ENCODE data around the gene SLC6A6.

SLC6A6 gene

DNA sequence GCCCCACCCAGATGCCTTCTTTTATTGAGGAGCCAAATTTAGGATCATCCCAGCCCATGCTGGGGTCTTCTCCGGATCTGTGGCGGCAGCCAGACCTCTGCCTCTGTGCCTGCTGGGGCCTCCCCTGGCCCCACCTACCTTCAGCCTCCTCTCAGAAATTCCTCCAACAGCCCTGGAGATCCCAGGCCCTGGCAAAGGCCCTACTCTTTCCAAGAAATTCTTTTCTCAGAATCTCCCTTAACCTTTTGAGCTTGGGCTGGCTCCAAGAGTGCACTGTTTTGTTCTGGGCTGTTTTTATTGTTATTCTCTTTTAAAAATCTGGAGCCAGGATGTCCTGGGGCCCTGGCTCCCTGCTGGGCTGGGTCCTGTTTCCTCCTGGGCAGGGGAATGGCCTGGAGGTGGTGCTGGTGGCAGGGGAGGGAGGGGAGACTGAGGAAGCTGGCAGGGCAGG lies 79.9 kb downstream of the SLC6A6 start:
- H3K9ac ChIP-seq (ENCODE audit: low read depth, low read length), result no peak overlapping the region
- H3K9me3 ChIP-seq (ENCODE audit: control insufficient read depth, insufficient read depth, low read length), result no peaks in the 10 kb centered on the region
- peaks cover 28% of the 10 kb centered on the region for H3K36me3 ChIP-seq (ENCODE audit: insufficient read depth, low read length)
- peaks cover 11% of the 10 kb centered on the region; the same call in 1 of the 2 replicates for H3K4me1 ChIP-seq (ENCODE audit: insufficient read depth, low read length)

DNA sequence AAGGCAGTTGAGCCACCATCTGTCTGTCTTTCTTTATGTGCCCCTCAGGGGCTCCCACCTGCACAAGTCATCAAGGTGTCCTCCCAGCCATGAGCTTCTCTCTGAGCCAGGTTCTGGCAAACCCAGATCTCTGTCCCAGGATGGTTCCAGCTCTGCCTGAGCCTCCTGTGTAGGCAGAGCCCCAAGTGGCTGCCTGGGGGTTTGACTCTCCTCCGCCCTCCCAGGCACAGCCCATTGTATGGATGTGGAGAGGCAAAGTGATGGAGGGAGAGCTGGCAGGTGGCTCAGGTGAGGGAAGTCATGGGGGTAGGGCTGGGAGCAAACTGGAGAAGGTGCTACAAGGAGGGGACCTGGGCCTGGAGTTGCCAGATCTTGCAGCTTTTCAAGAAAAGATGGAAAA lies 80.9 kb downstream of the SLC6A6 start:
- Histone ChIP-seq H3K4me1 (ENCODE audit: insufficient read depth, low read length) (peaks cover 11% of the 10 kb centered on the region; the same call in 1 of the 2 replicates), H3K36me3 (ENCODE audit: insufficient read depth, low read length) (peaks cover 29% of the 10 kb centered on the region), H3K9me3 (ENCODE audit: control insufficient read depth, insufficient read depth, low read length) (no peaks in the 10 kb centered on the region), H3K9ac (ENCODE audit: low read depth, low read length) (no peak overlapping the region)

DNA sequence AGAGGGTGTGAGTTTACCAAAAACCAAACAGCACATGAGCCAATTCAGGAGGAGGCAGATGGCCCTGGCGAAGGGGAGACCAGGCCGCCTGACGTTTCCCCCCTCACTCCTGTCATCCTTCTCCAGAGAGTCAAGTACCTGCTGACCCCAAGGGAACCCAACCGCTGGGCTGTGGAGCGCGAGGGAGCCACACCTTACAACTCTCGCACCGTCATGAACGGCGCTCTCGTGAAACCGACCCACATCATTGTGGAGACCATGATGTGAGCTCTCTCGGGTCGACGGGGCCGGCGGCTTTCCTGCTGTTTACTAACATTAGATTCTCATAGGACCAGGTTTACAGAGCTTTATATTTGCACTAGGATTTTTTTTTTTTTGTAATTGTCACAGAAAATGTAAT lies 82.3 kb downstream of the SLC6A6 start:
- Histone ChIP-seq H3K9ac (ENCODE audit: low read depth, low read length) (no peak overlapping the region), H3K9me3 (ENCODE audit: control insufficient read depth, insufficient read depth, low read length) (no peaks in the 10 kb centered on the region), H3K36me3 (ENCODE audit: insufficient read depth, low read length) (peaks cover 21% of the 10 kb centered on the region), H3K4me1 (ENCODE audit: insufficient read depth, low read length) (peaks cover 11% of the 10 kb centered on the region; the same call in 1 of the 2 replicates)

DNA sequence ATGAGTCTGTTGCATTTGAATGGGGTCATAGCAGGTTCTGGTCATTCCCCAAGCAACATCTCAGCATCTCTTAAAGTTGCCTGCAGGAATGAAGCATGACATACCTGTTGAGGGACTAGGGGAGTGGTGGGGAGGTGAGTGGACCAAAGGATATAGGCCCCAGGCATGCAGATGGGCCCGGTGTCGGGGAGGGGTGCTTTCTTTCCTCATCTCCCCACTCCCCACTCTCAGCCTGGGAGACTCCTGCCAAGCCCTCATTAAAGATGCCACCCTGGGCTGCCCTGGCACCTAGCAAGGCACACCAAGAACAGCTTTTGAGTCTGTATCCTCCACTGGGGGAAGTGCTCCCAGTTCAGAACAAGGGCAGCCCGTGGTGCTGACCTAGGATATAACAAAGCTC lies 83.6 kb downstream of the SLC6A6 start:
- no peaks in the 10 kb centered on the region for H3K9me3 ChIP-seq (ENCODE audit: control insufficient read depth, insufficient read depth, low read length)
- peaks cover 11% of the 10 kb centered on the region; the same call in 1 of the 2 replicates for H3K4me1 ChIP-seq (ENCODE audit: insufficient read depth, low read length)
- H3K36me3 ChIP-seq (ENCODE audit: insufficient read depth, low read length), result peaks cover 20% of the 10 kb centered on the region
- no peak overlapping the region for H3K9ac ChIP-seq (ENCODE audit: low read depth, low read length)

DNA sequence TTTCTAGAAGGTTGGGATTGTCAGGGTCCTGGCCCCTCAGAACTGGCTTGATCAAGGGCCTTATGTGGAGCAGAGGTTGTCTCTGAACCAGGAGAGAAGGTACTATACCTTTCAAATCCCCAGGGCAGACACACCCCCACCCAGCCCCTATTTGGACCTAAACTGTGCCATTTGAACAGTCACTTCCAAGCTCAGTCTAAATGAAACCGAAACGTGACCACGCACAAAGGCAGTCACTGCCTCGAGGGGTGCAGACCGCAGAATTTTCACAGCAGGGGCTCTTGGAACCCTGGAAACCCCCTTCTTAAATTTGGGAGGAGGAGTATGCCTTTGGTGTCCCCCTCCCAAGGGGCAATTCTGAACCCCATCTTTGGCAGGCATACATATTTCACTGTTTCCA lies 84.1 kb downstream of the SLC6A6 start:
- peaks cover 17% of the 10 kb centered on the region for H3K36me3 ChIP-seq (ENCODE audit: insufficient read depth, low read length)
- H3K9me3 ChIP-seq (ENCODE audit: control insufficient read depth, insufficient read depth, low read length), result no peaks in the 10 kb centered on the region
- H3K9ac ChIP-seq (ENCODE audit: low read depth, low read length), result no peak overlapping the region
- H3K4me1 ChIP-seq (ENCODE audit: insufficient read depth, low read length), result peaks cover 7% of the 10 kb centered on the region; the same call in 1 of the 2 replicates

DNA sequence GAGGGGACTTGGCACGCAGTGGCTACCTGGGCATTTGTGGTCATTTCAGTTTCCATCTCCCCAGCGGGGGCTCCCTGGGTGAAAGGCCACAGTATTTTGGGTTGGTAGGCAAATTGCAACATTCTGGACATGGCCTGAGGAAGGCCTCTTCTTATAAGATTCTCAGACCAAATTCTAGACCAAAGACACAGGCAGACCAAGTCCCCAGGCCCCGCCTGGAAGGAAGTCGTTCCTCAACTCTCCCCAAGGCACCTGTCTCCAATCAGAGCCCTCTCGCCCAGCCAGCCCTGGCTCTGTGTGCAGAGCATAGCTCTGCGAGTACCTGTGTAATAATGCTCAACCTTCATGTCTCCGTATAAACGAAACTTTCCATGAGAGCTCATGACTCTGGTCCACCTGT lies 84.7 kb downstream of the SLC6A6 start:
- no peak overlapping the region for H3K9ac ChIP-seq (ENCODE audit: low read depth, low read length)
- H3K9me3 ChIP-seq (ENCODE audit: control insufficient read depth, insufficient read depth, low read length), result no peaks in the 10 kb centered on the region
- H3K4me1 ChIP-seq (ENCODE audit: insufficient read depth, low read length), result peaks cover 2% of the 10 kb centered on the region; the same call in 1 of the 2 replicates
- H3K36me3 ChIP-seq (ENCODE audit: insufficient read depth, low read length), result peaks cover 11% of the 10 kb centered on the region; the same call in 1 of the 2 replicates

DNA sequence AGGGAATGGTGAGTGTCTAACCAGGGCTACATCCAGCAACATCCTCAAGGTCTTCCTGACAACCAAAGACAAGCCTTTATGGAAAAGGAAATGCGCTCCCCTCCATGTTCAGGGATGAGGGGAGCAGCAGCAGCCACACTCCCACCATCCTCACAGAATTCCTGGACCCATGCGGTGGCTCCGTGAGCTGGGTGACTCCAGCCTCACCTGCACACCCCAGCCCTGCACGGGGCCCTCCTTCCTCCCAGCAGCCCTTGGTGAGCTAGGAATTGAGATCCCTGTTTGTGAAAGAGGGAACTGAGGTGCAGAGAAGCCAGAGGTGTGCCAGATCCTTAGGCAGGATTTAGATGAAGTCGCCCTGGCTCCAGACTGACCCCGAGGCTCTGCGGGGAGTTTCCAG lies 85.4 kb downstream of the SLC6A6 start:
- peaks cover 10% of the 10 kb centered on the region; the same call in 1 of the 2 replicates for H3K36me3 ChIP-seq (ENCODE audit: insufficient read depth, low read length)
- no peaks in the 10 kb centered on the region for H3K9me3 ChIP-seq (ENCODE audit: control insufficient read depth, insufficient read depth, low read length)
- no peaks in the 10 kb centered on the region for H3K4me1 ChIP-seq (ENCODE audit: insufficient read depth, low read length)
- H3K9ac ChIP-seq (ENCODE audit: low read depth, low read length), result no peak overlapping the region

DNA sequence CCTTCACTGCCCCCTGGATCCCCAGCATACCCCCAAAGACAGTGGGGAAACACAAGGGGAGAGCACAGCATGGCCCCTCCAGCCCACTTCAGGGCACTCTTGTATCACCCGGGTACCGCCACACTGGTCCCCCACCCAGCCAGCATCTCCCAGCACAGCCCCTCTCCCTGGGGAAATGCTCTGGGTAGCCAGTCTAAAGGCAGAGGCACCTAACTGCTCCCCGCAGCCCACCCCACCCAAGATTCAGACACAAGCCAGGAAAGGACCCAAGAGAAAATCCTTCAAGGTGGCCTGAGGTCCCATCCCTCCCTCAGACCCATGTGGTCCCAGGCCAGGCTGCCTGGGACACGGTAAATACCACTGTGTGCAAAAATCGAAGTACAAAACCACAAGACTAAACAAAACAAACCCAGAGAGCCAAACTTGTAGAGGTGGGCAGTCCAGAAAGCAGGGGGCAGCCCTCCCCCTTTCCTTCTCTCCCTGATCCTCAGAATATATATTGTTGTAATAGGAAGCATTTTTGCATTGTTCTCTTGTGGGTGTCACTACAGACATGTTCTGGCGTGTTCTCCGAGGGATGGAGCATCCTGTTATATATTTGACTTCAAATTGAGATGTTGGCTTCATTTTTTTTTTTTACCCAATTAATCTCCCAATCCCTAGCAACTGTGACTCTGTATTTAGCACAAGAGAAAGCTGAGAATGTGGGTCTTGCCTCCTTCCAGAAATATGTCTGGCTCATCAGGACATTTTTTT lies 86.1 kb downstream of the SLC6A6 start:
- no peaks in the 10 kb centered on the region for H3K4me1 ChIP-seq (ENCODE audit: insufficient read depth, low read length)
- H3K9ac ChIP-seq (ENCODE audit: low read depth, low read length), result no peak overlapping the region
- H3K9me3 ChIP-seq (ENCODE audit: control insufficient read depth, insufficient read depth, low read length), result no peaks in the 10 kb centered on the region
- peaks cover 10% of the 10 kb centered on the region; the same call in 1 of the 2 replicates for H3K36me3 ChIP-seq (ENCODE audit: insufficient read depth, low read length)

DNA sequence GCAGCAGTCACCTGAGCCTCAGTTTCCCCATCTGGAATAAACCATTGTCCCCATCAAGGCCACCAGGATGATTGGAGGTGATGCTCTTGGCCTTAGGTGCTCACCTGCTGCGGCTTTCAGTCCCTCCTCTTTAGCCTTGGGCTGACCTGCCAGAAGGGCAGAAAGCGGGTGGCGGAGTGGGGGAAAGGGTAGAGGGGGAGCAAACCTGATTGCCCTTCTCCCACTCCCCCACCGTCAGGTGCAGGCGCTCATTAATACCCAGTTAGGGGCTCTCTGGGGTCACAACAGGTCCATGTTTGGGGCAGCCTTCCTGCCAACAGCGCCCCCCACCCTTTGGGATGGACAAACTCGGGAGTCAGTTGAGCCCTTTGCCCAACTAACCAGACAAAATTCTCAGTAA lies 87.2 kb downstream of the SLC6A6 start:
- Histone ChIP-seq H3K36me3 (ENCODE audit: insufficient read depth, low read length) (peaks cover 10% of the 10 kb centered on the region; the same call in 1 of the 2 replicates), H3K9ac (ENCODE audit: low read depth, low read length) (no peak overlapping the region), H3K9me3 (ENCODE audit: control insufficient read depth, insufficient read depth, low read length) (no peaks in the 10 kb centered on the region), H3K4me1 (ENCODE audit: insufficient read depth, low read length) (no peaks in the 10 kb centered on the region)

DNA sequence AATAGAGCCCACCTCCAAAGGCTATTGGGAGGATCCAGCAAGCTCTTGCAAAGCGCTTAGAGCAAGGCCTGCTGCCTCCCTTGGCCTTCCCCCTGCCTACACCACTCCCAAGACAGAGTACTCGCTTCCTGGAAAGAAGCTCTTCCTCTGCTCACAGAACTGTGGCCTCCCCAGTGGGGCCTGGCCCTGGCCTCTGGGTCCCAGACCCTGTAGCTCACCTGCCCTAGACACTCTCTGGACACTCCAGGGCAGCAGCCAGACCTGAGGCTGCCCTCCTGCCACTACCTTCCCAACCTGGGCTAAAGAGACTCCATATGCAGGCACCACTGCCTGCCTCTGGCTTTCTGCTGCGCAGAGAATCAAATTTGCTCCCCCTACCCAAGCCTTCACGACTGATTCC lies 87.8 kb downstream of the SLC6A6 start:
- no peak overlapping the region for H3K9ac ChIP-seq (ENCODE audit: low read depth, low read length)
- H3K9me3 ChIP-seq (ENCODE audit: control insufficient read depth, insufficient read depth, low read length), result no peaks in the 10 kb centered on the region
- H3K4me1 ChIP-seq (ENCODE audit: insufficient read depth, low read length), result no peaks in the 10 kb centered on the region; the same call in 1 of the 2 replicates
- peaks cover 10% of the 10 kb centered on the region; the same call in 1 of the 2 replicates for H3K36me3 ChIP-seq (ENCODE audit: insufficient read depth, low read length)

DNA sequence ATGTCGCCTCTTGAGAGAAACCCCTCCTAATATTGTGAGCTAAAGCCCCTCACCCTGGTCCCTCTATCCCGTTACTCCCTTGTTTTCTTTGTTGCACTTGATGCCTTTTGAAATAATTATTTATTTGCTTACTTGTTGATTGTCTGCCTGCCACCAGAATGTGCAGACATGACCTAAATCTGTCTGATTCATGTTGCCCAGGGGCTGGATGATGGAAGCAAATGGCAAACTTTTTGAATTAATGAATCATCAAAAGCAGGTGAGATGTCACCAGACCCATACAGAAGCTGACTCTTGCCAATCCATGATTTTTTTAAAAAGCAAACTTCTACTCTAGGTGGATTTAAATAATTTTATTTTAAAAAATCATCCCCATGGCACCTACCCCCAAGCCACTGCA lies 88.4 kb downstream of the SLC6A6 start:
- Histone ChIP-seq H3K4me1 (ENCODE audit: insufficient read depth, low read length) (no peaks in the 10 kb centered on the region; the same call in 1 of the 2 replicates), H3K9me3 (ENCODE audit: control insufficient read depth, insufficient read depth, low read length) (no peaks in the 10 kb centered on the region), H3K9ac (ENCODE audit: low read depth, low read length) (no peak overlapping the region), H3K36me3 (ENCODE audit: insufficient read depth, low read length) (peaks cover 10% of the 10 kb centered on the region; the same call in 1 of the 2 replicates)

DNA sequence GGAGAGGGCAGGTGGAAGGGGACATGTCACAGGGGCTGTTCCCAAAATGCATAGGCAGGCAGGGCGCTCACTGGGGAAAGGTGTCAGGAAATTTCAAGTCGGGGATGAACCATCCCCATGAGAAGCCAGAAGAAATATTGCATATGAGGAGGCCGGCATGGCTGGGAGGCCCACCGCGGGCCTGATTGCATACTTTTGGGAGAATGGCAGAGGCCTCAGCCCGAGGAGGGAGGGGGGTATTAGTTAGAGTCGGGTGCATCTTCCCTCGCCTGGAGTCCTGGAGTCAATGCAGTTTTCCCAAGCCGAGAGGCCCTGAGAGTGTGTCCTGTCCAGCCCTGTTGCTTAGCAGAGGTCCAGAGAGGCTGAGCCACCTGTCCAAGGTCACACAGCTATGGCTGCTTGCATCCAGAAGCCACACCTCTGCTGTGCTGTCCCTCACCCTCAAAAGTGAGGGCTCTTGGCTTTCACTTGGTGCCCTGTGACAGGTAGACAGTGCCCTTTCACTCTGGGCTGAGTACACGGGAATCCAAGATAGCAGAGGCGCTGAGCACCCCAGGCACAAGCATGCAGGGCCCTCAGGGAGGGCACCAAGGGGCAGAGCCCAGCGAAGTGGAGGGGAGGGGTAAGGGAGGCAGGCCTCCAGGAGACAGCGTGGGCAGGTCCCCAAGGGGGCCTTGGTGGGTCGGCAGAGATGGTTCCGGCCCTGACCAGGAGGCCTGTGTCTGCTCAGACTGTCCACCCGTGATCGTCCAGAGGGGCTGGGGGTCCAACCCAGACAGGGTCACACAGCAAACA lies 89.2 kb downstream of the SLC6A6 start:
- Histone ChIP-seq H3K4me1 (ENCODE audit: insufficient read depth, low read length) (no peaks in the 10 kb centered on the region; the same call in 1 of the 2 replicates), H3K9ac (ENCODE audit: low read depth, low read length) (no peak overlapping the region), H3K9me3 (ENCODE audit: control insufficient read depth, insufficient read depth, low read length) (no peaks in the 10 kb centered on the region), H3K36me3 (ENCODE audit: insufficient read depth, low read length) (peaks cover 10% of the 10 kb centered on the region; the same call in 1 of the 2 replicates)

DNA sequence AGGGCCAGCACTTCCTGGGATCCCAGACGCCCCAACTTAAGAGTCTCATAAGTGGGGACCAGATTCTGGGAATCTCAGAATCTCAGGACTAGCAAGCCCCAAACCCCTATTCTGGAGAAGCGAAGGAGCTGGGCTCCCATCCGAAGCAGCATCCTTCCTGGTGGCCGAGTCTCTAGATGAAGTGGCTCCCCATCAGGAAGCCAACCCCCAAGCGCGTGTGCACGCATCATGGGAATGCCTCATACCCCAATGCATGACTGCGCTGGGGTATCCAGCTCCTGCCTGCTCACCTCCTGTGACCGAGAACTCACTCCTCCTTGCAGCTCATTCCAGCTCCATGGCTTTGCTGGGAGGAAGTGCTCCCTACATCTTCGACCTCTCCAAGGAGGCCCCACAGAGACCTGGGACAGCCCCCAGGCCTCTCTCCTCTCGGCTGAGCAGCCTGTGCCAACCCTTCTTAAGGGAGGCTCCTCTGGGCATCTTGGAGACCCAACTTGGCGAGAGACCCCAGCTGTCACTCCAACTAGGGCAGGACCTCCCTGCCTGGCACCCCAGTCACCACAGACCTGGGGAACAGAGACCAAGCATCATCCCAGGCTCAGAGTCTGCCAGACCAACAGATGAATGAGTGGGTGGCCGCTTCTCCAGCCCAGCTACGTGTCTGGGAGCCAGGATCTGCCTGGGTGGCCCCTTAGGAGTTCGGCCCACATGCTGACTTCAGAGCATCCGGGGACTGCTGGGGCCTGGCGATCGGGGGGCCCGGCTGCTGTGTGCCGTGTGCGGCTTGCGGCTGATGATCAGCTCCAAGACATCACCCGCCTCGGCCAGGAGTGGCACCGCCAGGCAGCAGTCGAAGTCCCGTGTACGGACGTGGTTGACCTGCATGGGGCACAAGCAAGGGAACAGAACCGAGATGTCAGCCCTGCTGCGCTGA lies 90.8 kb downstream of the SLC6A6 start:
- Histone ChIP-seq H3K9ac (ENCODE audit: low read depth, low read length) (no peak overlapping the region), H3K4me1 (ENCODE audit: insufficient read depth, low read length) (peaks cover 3% of the 10 kb centered on the region; the same call in 1 of the 2 replicates), H3K9me3 (ENCODE audit: control insufficient read depth, insufficient read depth, low read length) (no peaks in the 10 kb centered on the region), H3K36me3 (ENCODE audit: insufficient read depth, low read length) (0 out of 2 replicates have a peak, but pooled peaks cover 4% of the 10 kb centered on the region)

All from ES-I3 (cell line).